GM19240 (cell line): Measurements from ENCODE around the gene FRAS1.
"Not testable (repeated sequence)": the region's sequence is repeated elsewhere in the genome, so short reads cannot be mapped to it uniquely, and the experiment has no call there.

Experiments
- DNase-seq: peaks from one replicate; pipeline ENCODE4 v3.0.0; 2011; ENCODE audit warnings: low spot score; ENCODE audit not compliant: insufficient read length

FRAS1 gene

DNA sequence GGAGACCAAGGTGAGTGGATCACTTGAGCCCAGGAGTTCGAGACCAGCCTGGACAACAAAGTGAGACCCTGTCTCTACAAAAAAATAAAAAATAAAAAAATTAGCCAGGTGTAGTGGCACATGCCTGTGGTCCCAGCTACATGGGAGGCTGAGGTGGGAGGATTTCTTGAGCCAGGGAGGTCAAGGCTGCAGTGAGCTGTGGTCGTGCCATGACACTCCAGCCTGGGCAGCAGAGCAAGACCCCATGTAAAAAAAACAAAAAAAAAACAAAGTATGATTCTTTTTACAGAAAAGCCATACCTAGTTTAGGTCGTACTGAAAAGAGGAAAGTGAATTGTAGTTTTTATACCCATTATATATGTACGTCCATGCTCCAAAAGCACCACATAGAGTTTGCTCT lies 151.8 kb downstream of the FRAS1 start:
- DNase-seq = not testable (repeated sequence)

DNA sequence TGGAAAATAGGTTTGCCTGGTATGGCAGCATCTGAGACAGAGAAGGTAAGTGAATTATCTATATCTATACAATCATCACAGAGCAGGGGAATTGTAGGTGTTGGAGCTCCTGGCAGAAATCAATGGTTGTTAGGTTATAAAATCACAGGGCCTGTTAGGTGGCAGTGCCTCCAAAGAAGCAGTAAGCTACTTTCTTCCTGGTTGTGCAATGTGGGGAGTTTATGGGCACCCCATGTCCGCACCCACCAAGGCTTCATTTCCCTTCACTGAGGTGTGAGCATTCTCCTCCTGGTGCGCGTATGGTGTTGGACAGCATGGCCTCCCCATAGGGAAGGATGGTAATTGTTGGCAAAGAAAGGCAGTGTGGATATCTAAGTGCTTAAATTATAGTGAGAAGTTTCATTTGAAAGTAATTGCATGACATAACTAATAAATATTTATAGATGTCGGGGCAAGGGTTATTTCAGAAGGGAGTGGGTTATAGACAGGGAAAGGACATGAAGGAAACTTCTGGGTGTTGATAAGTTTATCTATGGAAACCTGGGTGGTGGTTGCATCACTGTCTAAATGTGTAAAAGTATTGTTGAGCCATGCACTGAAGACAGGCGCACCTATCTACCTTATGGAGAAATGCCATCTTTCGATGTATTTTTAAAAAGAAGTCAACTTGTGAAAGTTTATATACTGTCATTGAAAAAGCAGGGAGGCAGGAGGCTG lies 153.7 kb downstream of the FRAS1 start:
- DNase-seq = no peak

DNA sequence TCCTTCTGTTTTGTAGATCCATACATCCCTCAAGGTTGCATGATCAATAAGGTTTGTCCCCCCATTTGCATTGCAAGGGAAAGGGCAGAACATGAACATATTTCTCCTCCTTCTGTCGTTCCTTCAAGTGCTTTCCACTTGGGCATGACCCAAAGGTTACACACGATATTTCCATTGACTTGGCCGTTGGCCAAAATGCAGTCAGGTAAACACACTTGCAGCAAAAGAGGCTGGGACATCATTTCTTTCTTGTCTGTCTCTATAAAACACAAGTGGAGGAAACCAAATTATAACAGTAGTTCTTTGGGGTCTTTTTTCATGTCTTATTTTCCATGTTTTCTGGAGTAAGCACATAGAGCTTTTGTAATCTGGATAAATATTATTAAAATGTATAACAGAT lies 156.1 kb downstream of the FRAS1 start:
- no peak for DNase-seq

DNA sequence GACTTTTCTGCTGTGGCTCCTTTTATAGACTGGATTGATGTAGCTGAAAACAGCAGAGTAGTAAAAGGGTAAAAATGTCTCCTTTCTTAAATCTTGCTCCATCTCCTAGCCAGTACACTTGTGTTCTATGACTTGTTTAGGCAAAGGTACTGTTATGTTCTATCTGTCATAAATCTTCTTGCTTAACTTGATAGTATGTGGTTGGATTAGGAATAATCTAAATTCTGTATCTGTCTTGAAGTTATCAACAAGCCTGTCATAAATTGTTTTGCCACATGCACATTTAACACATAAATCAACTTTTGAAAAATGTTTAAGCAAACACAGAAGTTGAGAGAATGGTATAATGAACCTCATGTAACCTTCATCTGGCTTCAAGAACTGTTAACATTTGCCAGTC lies 157.0 kb downstream of the FRAS1 start:
- no peak for DNase-seq

DNA sequence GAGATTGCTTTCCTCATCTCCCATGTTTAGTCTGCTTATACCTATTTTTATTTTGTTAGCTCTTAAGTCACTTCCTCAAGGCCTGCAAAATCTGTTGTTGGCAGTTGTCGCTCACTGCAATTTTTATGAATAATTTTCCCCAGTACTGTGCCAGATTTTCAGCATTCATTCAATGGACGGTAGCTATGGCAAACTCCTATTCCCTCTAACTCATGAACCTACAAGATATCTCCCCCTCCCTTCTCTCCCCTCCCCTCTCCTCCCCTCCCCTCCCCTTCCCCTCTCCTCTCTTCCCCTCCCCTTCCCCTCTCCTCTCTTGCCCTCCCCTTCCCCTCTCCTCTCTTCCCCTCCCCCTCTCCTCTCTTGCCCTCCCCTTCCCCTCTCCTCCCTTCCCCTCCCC lies 160.4 kb downstream of the FRAS1 start:
- DNase-seq = no peak

DNA sequence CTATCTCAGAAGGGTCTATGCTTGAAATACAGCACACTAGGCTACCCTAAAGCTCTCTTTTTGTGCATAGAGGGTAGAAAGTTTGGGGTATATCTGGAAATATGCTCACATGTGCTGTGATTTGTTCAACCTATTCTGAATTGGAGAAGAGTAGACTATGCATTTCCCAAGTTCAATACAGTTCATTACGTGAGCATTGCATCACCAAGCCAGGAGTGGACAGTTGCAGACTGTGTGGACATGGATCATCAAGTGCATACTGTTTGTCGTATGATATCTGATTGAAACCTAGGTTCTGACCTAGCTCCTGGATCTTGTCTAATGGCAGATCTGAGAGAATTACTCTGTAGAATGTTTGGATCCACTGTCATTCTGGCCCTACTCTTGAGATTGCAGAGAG lies 161.1 kb downstream of the FRAS1 start:
- no peak for DNase-seq

DNA sequence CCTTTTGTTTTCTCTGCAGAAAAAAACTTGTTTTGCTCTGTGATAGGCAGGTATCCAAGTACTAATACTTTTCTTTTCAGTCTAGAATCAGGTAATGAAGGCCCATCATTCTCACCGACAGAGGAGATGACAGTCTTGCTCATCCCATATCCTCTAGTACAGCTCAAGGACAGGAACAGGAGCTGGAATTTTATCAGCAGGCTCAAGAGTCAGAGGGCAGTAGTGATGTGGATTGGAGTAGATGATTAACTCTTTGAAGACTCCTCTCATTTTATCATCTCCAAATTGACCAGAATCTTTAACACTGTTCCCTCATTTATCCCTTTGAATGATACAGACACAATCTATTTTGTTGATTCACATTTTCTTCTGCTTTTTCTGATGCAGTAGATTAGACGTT lies 162.7 kb downstream of the FRAS1 start:
- no peak for DNase-seq

DNA sequence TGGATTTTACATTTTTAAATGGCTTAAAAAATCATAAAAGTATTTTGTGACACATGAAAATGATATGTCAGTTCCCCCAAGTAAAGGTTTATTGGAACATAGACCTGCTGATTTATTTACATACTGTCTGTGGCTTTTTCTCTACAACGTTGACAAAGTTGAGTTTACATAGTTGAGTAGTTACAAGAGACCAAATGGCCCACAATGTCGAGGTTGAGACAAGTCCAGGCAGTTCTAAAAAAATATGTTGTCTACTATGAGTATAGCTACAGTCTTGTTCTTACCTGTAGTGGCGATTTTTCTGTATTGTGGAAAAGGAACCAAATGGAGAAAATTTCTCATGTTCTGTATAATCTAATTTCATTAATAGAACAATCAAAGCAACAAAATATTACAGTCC lies 163.2 kb downstream of the FRAS1 start:
- DNase-seq = no peak

DNA sequence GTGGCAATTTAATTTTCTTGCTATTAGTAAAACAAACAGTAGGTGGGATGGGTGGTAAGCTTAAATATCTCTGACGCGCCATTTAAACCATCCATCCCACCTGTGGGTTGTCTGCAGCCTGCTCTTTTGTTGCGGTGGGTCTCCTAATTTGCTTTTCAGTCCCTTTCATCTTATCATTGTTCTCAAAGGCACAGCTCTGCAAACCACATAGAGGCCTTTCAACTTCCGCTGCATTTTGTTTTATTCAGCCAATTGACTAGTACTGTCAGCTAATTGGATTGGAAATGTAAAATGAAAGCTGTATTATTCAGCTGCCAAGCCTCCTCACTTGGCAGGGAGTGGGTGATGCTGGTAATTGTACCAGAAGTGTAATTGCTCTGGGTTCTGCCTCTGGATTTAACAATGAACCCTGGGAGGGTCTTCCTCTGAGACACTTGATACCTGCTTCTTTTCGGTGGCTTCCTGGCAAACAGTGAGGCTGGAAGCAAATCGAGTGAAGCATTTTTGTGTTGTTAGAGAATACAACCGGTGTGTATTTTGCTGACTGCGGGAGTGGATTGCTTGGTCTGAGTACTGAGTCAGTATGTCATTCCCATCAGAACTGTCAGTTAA lies 165.6 kb downstream of the FRAS1 start:
- DNase-seq = no peak

DNA sequence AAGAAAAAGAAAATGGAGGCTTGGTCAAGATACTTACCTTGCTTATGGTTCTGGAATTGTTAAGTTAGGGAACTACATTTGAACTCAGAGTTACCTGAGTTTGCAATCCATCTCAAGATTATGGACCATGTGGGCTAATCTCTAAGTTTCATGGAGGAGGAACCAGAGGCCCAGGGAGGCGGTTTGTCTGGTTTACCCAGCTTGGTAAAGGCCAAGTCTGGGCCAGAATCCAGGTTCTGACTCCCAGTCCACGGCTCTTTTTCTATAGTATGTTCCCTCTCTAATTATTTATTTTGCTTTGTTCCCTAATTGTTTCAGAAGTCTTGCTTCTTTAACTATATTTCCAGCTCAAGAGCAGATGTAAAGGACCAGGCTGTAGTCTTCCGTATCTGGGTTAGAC lies 168.1 kb downstream of the FRAS1 start:
- DNase-seq = no peak

DNA sequence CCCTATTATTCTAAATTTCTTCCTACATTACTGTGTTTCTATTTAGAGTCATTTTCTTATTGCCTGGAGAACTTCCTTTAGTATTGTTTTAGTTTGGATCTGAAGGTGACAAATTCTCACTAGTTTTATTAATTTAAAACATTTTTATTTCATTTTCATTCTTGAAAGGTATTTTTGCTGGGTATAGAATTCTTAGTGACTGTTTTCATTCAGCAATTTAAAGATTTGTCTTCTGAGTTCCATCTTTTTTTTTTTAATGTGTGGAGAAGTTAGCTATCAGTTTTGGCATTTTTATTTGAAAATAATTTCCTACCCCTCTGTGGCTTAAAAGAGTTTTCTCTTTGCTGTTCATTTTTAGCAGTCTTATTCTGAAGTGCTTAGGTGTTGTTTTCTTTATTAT lies 169.2 kb downstream of the FRAS1 start:
- no peak for DNase-seq

DNA sequence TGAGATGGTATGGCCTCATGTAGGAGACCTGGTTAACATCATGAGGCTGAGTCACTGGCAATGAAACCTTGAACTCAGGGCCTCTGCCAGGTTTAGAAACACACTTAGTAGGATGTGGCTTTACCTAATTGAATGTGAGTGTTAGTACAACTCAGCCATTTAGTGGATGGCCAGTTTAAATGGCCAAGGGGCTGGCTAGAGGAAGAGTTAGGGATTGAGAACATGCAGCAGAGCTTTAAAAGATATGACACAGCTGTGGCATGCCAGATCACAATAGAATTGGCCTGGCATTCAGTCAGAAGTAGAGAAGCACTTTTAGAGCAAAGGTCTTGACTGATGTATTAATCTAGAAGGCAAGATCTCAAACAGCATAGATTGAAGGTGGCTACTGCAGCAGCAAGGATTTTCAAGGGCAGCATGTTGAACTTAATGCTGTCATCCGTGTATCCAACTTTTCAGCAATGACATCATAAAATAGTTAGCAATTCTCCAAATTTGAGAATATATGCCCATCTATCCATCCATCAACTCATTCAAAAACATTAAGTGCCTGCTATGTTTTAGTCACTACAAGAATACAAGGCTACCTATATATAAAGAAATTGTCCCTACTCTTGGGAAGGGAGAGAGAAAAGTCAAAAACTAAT lies 170.4 kb downstream of the FRAS1 start:
- DNase-seq = no peak

DNA sequence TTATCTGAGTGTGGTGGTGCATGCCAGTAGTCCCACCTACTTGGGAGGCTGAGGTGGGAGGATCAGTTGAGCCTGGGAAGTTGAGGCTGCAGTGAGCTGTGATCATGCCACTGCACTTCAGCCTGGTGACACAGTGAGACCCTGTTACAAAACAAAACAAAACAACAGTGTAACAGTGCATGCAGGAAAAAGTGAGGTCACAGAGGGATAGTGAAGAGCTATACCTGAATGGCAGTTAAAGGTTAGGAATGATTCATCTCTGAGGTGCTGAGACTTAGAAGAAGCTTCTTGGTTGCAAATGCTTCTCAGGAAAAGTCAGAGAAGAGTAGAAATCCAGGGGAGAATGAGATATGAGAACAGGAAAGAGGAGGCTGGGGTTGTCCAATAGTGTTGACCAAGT lies 178.7 kb downstream of the FRAS1 start:
- DNase-seq = no peak

DNA sequence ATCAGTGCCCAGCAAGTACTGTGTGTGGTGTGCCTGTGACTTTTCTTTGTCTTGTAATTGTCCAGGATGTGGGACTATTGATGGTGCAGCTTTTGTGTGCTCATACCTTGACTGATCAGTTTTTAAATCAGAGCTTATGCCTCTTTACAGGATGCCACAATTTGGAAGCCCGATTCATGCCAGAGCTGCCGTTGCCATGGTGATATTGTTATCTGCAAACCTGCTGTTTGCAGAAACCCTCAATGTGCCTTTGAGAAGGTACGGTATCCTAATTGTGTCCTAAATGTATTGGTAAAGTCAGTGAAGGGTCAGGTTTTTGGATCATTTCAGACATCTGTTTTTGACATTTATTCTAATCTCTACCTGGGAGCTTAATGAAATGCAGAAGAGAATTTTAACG lies 180.2 kb downstream of the FRAS1 start:
- no peak for DNase-seq

DNA sequence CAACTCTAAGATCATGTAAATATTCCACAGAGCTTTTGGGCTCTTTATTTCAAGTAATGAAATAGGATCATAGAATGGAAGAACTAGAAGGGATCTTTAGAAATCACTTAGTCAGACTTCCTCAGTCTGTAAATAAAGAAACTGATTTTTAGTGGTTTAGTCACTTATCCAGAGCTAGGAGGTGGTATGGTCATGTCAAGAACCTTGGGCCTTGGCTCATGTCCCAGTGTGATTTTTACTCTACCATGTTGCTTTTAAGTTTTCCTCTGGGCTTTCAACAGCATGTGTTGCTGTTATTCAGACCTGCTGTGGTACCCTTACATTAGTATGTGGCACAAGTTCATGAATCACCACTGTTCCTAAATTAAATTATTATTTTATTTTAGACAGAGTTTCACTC lies 184.9 kb downstream of the FRAS1 start:
- DNase-seq = no peak

DNA sequence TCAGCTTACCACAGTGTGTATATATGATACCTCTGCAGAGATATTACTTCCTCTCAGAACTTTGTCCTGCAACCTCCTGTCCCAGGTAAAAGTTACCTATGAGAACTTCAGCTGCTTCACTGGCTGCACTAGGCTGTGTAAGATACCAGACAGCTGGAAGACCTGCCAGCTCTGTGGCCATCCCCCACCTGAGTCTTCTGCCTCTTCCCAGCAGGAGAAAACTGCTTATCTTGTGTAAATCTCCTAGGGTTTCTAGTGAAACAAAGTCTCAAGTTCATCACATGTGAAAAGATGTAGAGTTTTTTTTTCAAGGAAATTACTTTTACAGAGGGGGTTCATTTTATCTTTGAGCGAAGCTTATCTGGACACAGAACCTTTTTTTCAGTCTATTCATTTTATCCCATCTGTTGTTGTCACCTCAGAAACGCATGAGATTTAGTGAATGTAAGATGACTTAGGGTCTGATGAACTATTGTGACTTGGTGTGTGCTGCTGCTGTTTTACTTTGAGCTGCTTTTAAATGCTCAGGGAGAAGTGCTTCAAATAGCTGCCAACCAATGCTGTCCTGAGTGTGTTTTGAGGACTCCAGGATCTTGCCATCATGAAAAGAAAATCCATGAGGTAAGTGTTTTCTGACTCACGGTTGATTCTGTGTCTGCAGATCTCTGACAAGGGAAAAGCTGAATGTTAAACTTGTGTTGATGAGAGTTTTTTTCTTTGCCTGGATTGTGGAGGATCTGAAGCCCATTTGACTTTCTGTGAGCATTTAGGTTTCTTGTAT lies 187.8 kb downstream of the FRAS1 start:
- no peak for DNase-seq

DNA sequence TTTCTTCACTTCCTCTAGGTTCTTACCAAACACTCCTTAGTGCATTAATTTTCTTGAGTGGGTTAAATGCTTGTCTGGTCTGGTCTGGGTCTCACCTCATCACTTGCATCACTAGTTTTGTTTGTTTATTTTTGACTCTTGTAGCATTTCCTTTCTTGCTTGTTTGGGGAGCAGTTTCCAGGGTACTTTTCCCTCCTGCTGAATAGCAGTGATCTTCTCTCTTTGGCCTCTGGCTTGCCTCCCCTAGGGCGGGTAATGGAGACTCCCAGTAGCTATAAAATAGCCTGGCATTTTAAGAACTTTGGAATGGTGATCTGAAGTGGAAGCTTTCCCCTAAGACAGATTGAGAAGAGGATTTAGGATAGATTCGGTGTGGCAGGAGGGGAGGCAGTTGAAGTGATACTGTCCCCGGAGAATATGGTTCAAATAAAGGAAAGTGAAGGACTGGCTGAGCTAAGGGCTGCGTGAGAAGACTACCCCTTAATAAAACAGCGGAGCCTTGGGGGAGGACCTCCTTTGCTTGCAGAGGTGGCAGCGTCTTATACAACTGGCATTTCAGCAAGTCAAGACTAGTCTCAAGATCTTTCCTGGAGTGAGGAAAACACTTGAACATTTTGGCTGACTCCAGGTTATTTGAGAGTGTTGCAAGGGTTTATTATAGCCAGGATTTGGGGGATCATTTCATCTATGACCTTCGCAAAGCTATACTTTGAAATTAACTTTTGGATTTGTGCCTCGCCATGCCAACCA lies 190.6 kb downstream of the FRAS1 start:
- DNase-seq = no peak

DNA sequence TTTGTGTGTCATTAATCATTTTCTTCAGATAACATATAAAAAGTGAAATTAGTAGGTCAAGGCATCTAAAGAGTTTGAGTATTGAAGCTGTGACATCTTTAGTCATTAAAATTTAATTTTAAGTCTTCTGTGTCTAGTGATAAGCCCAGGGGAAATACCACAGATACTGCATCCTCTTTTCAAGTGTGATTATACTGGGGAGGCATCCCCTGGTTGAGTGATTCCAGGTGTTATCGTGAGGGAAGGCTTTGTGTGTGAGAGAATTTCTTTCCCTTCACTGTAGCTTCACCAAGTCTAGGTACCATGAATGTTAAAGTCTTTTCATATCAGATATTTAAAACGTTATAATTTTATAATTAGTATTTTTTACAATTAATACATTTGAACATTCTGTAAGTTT lies 193.4 kb downstream of the FRAS1 start:
- DNase-seq = no peak

DNA sequence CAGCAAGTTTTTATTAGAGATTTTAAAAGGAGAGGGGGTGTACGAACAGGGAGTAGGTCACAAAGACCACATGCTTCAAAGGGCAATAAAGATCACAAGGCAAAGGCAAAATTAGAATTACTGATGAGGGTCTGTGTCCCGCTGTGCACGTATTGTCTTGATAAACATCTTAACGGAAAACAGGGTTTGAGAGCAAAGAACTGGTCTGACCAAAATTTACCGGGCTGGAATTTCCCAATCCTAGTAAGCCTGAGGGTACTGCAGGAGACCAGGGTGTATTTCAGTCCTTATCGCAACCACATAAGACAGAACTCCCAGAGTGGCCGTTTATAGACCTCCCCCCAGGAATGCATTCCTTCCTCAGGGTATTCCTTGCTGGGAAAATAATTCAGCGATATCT lies 195.7 kb downstream of the FRAS1 start:
- DNase-seq = not testable (repeated sequence)

DNA sequence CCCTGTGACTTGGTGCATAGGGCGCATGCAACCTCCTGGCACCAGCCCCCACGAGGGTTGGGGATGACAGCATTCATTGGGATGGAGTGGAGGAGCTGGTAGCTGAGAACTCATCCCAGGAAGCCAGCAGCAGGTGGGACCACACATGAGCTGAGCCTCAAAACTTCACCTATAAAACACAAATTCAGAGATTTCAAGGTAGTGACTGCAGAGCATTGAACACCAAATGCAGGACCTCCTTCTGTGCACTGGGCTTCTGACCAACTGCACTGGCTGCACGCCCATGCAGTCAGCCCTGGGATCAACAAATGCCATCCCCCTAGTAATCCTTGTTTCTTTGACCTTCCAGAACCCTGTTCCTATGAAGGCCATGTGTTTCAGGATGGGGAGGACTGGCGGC lies 197.8 kb downstream of the FRAS1 start:
- no peak for DNase-seq

DNA sequence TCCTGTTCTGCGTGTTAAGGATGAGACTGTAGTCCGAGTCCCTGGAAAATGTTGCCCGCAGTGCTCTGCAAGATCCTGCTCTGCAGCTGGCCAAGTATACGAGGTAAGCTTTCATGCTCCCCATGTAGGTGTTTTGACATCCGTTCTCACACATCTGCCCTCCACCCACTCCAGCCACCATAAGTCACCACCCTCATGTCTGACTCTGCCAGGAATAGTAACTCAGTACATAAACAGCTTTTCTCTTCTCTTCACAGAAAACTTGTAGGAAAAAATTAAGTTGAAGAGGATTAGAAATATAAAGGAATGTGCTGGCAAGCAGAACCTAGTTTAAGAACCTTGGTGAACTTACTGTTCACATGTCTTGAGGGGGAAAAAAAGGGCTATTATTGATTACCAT lies 207.9 kb downstream of the FRAS1 start:
- no peak for DNase-seq

DNA sequence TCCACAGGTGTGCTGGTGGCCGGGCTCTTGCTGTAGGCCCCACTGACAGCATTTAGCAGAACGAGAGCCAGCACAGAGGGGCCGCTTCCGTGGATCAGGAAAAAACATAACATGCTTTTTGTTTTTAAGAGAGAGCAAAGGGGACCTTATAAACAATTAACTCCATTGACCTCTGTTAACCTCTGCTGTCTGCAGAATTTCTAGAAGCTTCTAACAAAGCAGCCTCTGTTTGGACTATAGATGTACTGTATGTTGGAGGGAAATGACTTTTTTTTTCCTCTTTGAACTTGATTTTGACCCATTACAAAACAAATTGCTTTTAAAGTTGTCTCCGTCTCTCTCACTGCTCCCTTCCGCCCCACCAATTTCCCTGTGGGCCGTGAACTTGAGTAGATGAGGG lies 210.7 kb downstream of the FRAS1 start:
- no peak for DNase-seq
